ENCODE results near the gene RCOR2.
A peak's percentile ranks its signal among the peaks of the same experiment; 100 is the strongest.
"Not testable (repeated sequence)": the region's sequence is repeated elsewhere in the genome, so short reads cannot be mapped to it uniquely, and the experiment has no call there.

The RCOR2 gene

DNA sequence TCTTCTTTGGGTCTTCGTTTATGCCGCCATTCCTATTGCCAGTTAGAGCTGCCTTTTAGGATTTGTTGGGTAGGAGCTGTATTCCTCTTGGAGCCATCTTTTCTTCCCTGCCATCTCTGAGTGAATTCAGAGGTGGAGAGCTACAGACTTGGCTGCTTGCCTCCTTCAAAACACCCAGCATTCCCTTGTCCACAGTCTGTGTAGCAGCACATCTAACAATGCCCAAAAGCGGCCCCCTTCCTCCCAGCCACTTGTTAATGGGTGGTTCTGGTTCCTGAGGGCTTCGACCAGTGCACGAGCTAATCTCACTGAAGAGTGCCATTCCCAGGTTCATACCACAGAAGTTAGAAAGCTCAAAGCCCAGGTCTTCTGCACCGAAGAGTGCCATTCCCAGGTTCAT, 40.3 kb downstream of the RCOR2 start:
- no peak for DNase-seq

DNA sequence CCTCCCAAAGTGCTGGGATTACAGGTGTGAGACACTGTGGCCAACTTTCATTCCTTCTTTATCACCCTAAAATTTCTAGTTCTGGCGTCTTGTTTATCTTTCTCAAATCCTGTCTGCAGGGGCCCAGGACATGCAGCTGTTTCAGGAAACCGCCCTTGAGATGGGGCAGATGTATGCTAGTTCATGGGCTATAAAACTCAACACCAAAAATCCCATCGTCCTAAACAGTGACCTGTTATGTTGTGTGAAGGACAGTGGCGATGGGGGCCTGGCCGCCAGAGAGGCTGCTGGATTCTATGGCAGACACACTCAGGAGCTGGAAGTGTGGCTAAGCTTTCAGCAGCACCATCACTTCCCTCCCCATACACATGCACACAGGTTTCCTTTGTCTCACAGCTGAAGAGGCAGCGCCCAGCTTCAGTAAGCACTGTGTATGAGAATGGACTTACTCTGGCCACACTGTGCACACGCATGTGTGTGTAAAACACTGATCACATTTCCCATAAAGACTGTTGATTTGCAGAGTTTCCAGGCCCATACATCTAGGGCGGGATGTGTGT, 41.4 kb downstream of the RCOR2 start:
- DNase-seq = no peak

DNA sequence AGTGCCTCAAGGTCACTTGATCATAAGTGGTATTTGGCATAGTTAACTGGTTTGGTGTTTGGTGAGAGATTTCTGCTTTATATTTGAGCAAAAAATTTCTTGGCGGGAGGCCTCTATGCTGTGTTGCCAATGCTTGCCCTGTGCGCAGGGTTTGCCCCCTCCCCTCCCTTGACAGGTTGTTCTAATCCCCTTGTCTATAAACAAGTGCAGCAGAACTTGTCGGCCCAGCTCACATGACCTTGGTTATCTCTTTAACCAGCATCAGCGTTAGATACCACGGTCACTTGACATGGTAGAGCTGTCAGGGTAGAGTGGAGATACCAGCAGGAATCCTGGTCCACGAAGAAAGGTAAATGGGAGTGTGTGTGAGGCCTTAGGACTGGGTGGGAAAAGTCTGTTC, 42.5 kb downstream of the RCOR2 start:
- no peak for DNase-seq

DNA sequence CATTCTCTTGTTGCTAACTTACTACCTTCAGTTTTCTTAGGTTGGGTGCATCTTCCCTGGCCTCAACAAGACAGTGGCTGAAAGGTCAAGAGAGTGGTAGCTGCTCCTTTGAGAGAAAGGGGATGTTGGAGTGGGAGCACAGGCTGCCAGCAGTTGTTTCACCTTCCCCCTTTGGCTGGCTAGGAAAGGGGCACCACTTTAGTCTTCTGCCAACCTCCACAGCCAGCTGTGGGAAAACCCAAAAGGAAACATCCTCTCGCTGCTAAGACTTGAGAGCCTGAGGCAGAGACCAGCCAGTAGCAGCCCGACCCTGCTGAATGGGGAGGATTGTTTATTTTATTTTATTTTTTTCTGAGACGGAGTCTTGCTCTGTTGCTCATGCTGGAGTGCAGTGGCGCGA, 43.7 kb downstream of the RCOR2 start:
- DNase-seq = no peak

DNA sequence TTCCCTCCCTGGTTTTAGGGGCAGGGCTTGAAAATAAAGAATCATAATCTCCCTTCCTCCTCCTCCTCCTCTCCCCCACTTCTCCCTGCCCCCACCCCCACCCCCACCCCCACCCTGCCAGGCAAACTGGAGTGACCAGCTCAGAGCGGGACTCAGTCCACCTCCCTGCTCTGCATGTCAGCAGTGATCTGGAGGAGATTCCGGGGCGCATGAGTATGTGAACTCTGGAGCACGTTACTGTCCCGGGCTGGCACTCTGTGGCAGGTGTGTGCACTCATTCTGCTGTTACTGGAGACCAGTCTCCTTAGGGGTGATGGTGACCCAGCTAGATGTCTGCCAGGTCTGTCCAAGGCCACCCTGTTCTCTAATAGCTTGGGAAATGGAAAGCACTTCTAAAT, 44.2 kb downstream of the RCOR2 start:
- no peak for DNase-seq

DNA sequence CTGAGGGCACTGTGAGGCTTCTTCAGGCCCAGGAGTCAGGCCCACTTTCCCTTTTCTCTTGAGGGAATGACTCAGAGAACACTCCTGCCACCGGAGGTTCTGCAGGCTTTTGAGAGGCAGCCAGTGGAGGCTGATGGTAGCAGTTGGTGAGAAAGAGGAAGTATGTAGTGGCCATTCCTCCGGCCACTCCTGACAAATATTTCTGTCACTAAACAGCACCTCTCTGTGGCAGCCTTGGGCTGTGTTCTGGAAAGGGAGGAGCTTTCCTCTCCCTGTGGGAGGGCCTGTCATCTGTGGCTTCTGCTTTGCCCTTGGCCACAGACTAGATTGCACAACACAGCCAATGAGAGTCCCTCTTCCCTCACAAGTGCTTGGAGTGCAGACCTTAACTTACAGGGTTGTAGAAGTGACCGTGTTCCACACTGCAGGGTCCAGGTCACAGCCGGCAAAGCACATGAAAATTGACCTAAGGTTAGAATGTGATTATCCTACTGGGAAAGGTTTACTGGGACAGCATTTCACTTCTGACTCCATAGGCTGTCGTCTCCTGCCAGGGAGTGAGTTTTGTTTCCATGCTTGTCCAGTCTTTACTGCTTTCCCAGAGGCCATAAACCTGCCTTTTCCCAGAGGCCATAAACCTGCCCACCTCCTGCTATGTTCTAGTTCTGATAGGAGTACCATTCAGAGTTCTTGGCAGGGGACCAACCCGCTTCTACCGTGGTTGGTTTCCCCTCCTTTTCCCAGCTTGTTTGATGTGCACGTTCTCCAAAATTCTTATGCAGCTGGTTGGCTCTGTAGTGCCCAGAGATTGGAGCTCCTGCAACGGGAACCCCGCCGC, 44.8 kb downstream of the RCOR2 start:
- DNase-seq = peak; percentile 20

DNA sequence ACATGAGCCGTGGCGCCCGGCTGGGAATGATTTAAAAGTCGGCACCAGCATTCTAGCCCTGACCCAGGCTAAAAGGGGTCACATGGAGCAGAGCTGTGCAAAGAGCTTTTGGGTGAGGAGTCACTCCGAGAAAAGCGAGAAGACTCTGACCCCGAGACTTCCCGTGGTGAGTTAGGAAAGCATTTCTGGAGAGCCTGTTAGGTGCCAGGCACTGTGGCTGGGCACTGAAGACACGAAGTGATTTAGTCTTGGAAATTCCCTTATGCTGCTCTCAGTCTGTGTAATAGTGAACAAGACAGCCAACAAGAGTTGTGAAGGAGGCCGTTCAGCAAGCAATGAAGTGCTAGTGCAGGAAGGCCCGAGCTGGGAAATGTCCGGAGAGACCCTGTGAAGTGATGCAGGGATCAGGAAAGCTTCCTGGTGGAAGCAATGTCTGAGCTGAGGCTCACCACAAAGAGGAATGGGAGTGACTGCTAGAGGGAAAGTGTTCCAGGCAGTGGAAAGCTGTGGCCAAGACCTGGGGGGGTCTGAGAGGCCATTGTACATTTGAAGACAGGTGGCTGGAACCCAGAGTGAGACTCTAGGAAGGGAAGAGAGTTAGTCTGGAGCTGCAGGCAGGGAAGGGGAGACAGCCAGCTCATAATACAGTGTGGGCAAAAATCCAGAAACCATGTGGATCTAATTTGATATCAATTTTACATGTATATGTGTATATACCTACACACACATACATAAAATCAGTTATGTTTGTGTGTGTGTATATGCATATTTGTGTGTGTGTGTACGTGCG, 46.4 kb downstream of the RCOR2 start:
- peak; percentile 18 for DNase-seq

DNA sequence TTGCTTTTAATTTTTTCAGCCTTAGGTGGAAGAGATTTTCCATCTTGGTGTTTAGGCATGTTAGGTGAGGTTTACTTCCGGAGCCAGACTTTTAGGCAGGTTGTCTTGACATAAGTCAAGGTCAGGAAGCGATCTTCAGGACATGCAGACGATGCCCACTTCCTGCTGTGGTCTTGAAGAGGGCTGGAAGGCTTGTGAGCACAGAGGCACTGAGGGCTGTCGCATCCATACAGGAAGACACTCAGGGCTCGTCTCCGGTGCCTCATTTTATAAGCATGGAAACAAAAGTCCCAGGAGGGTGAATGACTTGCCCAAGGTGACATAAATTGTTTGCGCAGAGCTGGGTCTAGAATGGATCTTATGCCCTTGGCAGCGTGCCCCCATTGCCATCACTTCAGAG, 47.3 kb downstream of the RCOR2 start:
- DNase-seq = peak; percentile 30

DNA sequence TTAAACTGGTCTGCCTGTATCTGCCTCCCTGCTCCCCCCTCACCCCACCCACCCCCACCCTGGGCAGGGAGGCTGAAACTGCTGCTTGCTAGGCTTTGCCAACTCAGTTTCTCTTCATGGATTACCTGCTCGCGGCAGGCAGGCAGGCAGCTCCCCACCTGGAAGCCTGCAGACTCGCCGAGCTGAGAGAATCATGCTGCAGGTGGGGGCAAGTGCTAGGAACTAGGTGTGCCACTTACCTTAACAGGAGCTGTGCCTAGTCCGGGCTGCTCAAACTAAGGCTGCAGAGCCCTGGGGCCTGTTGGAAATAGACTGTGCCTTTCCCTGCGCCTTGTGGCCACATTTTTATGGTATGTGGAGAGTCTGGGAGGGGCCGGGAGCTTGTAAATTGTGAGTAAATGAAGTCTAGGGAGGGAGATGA, 47.8 kb downstream of the RCOR2 start:
- DNase-seq = no peak

DNA sequence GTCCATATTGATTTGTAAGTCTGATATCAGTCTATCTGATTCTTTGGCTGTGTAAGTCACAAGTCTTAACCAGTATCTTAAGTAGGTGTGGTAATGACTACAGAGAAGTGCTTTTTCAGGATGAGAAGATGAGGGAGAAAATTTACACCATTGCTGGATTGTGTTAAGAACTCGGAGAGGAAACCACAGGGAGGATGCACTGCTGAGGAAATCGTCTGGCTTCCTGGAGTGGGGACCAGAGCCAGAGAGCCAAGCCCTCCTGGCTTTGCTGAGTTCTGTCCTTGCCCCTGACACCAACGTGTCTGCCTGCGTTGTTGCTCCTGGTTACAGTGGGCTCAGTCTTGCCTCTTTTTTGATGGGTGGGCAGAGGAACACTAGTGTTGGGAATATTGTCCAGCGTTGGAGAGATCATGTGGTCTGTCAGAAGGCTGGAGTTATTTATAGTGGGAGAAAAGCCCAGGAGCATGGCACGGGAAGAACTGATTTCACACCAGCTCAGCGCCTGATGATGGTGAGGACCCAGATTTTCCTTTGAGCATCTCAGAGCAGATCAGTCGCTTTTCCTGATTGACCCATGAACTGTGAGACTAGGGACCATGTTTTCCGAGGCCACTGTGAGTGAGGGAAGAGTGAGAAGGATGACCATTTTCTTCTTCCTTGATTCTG, 48.4 kb downstream of the RCOR2 start:
- DNase-seq = no peak

DNA sequence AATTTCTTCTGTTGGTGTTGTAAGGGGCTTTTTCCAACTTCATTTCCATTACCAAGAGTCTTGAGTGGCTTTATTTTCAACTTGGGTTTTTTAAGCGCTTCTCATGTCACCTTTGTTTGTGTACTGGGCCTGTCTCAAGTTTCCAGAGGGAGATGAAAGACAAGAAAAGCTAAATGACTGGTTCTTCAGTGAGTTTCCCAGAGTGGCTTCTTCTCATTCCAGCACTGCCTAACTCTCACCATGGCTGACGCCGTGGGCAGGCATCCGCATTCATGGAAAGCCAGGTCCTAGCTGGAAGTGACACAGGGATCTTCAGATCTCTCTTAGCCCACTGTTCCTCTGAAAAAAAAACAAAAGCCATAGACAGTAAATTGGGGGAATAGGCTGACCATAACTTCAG, 49.5 kb downstream of the RCOR2 start:
- DNase-seq = no peak

DNA sequence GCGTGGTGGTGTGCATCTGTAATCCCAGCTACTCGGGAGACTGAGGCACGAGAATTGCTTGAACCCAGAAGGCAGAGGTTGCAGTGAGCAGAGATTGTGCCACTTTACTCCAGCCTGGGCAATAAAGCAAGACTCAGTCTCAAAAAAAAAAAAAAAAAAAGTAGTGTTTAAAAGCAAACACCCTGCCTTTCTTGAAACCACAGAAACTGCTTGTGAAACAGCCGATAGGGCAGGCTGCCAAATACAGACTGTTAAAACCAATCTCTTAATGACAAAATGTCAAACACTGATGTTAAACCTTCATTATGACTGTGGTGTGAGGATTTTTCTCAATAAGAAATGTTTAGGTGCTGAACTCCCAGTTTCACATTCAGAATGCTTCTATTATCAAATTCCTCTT, 50.8 kb downstream of the RCOR2 start:
- DNase-seq = peak; percentile 87

DNA sequence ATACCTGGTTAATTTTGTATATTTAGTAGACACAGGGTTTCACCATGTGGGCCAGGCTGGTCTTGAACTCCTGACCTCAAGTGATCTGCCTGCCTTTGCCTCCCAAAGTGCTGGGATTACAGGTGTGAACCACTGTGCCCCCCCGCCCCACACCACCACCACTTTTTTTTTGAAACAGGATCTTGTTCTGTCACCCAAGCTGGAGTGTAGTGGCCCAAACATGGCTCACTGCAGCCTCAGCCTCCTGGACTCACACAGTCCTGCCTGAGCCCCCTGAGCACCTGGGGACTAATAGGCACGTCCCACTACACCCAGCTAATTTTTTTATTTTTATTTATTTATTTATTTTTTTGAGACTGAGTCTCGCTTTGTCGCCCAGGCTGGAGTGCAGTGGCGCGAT, 53.3 kb downstream of the RCOR2 start:
- DNase-seq = not testable (repeated sequence)

DNA sequence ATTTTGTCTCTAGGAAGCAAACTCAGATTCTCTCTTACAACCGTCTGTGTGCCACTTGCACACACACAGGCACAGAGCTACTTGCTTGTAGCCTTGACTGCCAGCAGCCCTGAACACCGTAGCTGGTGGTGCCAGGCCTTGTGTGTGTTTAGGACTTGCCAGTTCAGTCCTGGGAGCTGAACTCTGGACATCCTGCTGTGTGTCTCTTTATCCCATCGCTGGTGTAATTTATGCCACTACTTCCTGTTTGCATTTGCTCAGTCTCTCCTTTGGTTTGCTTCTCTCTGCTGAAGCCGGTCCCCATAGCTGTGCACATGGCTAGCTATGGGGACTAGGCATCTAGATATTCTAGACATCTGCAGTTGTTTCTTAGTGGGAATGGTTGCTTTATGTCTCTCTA, 54.0 kb downstream of the RCOR2 start:
- no peak for DNase-seq
